Nephron (organoid): Measurements from ENCODE around the gene IFNLR1.

Experiments
- H3K27ac Mint-ChIP-seq, 3 experiments: 2 replicates each; pipeline ENCODE4 v1.8.0; 2020; ENCODE audit warnings: mixed read lengths in 3 of 3, mild to moderate bottlenecking in 2 of 3, moderate library complexity in 1 of 3
- H3K27me3 Mint-ChIP-seq: 2 replicates; pipeline ENCODE4 v1.8.0; 2021; ENCODE audit warnings: low read depth, mild to moderate bottlenecking, moderate library complexity, mixed read lengths
- H3K36me3 Mint-ChIP-seq: 2 replicates; pipeline ENCODE4 v1.8.0; 2020; ENCODE audit warnings: low read depth, mixed read lengths
- H3K4me1 Mint-ChIP-seq: 2 replicates; pipeline ENCODE4 v1.8.0; 2020; ENCODE audit warnings: mixed read lengths
- H3K4me3 Mint-ChIP-seq, 3 experiments: 2 replicates each; pipeline ENCODE4 v1.8.0; 2020; ENCODE audit warnings: mild to moderate bottlenecking in 3 of 3, mixed read lengths in 3 of 3, moderate library complexity in 2 of 3
- H3K9me3 Mint-ChIP-seq: 2 replicates; pipeline ENCODE4 v1.8.0; 2020; ENCODE audit warnings: mixed read lengths
- TF ChIP-seq, protein P1 (sequence below), 3 experiments: fragments of 200-600 bp; sonication (generic); IDR thresholded peaks; one replicate each; pipeline ENCODE4 v1.5.0; 2021; ENCODE audit warnings: antibody characterized with exemption in 3 of 3; ENCODE audit not compliant: unreplicated experiment in 3 of 3

IFNLR1 gene

DNA sequence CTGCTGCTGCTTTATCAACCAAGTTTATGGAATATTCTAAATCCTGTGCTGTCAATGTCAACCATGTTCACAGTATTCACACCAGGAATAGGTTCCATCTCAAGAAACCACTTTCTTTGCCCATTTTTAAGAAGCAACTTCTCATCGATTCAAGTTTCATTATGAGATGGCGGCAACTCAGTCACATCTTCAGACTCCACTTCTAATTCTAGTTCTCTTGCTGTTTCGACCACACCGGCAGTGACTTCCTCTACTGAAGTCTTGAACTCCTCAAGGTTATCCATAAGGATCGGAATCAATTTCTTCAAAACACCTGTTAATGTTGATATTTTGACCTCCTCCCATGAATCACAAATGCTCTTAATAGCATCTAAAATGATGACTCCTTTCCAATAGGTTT is 39.7 kb upstream of the IFNLR1 start:
- Mint-ChIP-seq H3K4me3 (no peak overlapping the region), H3K9me3 (no peaks in the 10 kb centered on the region), H3K4me1 (no peaks in the 10 kb centered on the region), H3K27me3 (peaks cover 11% of the 10 kb centered on the region), H3K27ac (no peak overlapping the region), H3K36me3 (no peaks in the 10 kb centered on the region)
- TF ChIP-seq, protein P1, sequence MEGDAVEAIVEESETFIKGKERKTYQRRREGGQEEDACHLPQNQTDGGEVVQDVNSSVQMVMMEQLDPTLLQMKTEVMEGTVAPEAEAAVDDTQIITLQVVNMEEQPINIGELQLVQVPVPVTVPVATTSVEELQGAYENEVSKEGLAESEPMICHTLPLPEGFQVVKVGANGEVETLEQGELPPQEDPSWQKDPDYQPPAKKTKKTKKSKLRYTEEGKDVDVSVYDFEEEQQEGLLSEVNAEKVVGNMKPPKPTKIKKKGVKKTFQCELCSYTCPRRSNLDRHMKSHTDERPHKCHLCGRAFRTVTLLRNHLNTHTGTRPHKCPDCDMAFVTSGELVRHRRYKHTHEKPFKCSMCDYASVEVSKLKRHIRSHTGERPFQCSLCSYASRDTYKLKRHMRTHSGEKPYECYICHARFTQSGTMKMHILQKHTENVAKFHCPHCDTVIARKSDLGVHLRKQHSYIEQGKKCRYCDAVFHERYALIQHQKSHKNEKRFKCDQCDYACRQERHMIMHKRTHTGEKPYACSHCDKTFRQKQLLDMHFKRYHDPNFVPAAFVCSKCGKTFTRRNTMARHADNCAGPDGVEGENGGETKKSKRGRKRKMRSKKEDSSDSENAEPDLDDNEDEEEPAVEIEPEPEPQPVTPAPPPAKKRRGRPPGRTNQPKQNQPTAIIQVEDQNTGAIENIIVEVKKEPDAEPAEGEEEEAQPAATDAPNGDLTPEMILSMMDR (IDR thresholded peaks at IDR 0.05; ENCODE audit: unreplicated experiment in 3 of 3), result no peak

DNA sequence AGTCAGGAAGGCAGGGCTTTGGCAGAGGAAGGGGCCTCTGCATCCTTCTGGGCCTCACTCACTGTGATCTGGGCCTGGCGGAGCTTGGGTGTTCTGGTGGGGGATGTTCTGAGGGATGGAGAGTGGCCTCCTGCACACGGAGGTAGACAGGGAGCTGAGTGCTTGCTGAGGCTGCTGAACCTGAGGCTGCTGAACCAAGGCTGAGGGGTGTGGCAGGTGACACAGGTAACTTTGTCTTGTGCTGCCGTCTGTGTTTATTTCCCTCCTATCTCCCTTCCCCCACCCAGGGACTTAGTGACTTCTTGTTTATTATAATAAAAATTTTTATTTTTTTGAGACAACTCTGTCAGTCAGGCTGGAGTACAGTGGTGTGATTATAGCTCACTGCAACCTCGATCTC is 37.7 kb upstream of the IFNLR1 start:
- Mint-ChIP-seq H3K9me3 (no peaks in the 10 kb centered on the region), H3K4me1 (no peaks in the 10 kb centered on the region), H3K27ac (no peak overlapping the region), H3K4me3 (no peak overlapping the region), H3K36me3 (no peaks in the 10 kb centered on the region), H3K27me3 (peaks cover 7% of the 10 kb centered on the region)
- TF ChIP-seq, protein P1 (IDR thresholded peaks at IDR 0.05; ENCODE audit: unreplicated experiment in 3 of 3), result no peak

DNA sequence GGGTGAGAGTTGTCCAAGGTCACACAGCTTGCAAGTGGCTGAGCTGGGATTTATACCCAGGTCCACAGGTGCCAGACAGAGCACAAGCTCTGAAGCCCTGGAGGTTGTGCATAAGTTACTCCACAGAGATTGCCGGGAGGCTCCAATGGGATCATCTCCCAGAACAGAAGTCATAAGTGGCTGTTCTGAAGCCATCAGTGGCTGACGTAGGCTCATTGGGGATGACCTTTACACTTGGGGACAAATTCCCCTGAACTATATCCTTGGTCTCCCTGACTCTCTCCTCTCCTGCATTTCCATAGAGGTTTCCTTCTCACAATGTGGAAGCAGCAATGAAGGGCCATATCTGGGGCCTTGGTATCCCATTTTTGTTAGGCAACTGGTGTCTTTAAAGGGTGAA is 37.0 kb upstream of the IFNLR1 start:
- no peaks in the 10 kb centered on the region for H3K36me3 Mint-ChIP-seq
- peaks cover 7% of the 10 kb centered on the region for H3K27me3 Mint-ChIP-seq
- H3K4me3 Mint-ChIP-seq, result no peak overlapping the region
- TF ChIP-seq, protein P1 (IDR thresholded peaks at IDR 0.05; ENCODE audit: unreplicated experiment in 3 of 3), result no peak
- no peak overlapping the region for H3K27ac Mint-ChIP-seq
- H3K9me3 Mint-ChIP-seq, result no peaks in the 10 kb centered on the region
- no peaks in the 10 kb centered on the region for H3K4me1 Mint-ChIP-seq

DNA sequence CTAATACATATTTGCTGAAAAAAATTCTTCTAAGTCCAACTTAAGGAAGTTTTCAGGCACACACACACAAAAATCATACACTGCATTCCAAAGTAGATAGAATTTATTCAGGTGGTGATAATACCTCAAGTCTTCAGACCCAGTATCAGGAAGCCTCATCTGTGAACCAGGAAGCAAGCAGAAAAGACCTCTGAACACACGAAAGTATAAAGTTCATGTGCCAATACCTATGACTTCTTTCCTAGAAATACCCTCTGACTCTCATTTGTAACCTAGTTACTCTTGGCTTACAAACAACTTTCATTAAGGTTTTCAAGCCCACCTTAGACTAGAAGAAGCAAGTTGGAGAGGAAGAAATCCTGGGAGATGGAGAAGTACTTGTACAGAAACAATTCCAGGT is 35.7 kb upstream of the IFNLR1 start:
- Mint-ChIP-seq H3K27ac (no peak overlapping the region), H3K36me3 (no peaks in the 10 kb centered on the region), H3K4me3 (no peak overlapping the region), H3K27me3 (peaks cover 14% of the 10 kb centered on the region), H3K4me1 (peaks cover 6% of the 10 kb centered on the region), H3K9me3 (no peaks in the 10 kb centered on the region)
- TF ChIP-seq, protein P1 (IDR thresholded peaks at IDR 0.05; ENCODE audit: unreplicated experiment in 3 of 3), result no peak

DNA sequence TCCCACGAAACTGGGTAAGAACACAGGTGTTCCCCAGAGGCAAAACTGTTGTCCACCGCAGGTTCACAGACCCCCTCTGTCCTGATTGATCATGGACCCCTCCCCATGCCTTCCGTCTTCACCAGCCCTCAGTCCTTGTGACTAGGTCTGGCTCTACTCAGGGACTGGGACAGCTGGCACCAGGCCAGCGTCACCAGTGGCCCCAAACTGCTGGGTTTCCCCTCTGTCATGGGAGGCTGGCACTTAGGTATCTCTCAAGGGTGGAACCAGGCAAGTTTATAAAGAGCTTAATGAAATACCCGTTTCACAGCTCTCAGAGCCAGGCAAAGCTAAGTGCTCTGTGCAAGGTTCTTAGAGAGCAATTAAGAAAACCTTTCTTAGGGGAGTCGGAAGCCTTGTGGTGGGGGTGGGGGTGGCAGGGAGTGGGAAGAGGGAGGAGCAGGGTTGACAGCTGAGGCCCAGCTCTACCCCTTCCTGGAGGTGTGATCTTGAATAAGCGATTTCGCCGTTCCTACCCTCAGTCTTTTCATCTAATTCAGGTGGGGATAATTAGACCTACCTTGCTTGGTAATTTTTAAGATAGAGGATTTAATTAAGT is 35.0 kb upstream of the IFNLR1 start:
- no peak overlapping the region for H3K27ac Mint-ChIP-seq
- H3K27me3 Mint-ChIP-seq, result peaks cover 17% of the 10 kb centered on the region
- no peaks in the 10 kb centered on the region for H3K36me3 Mint-ChIP-seq
- peaks cover 6% of the 10 kb centered on the region for H3K4me1 Mint-ChIP-seq
- H3K9me3 Mint-ChIP-seq, result no peaks in the 10 kb centered on the region
- no peak overlapping the region for H3K4me3 Mint-ChIP-seq
- TF ChIP-seq, protein P1 (IDR thresholded peaks at IDR 0.05; ENCODE audit: unreplicated experiment in 3 of 3), result no peak

DNA sequence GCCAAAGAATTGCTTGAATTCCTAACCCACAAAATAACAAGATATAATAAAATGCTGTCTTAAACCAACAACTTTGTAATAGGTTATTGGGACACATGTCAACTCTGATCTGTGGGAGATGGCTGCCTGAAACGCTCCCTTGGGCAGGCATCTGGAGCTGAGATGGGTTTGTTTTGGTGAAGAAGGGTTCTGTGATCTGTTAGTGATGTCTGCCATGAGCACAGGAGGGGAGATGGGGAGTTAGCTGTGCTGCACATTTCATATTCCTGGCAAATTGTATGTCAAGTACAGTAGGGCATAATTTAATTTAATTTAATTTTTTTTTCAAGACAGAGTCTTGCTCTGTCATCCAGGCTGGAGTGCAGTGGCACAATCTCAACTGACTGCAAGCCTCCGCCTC is 34.2 kb upstream of the IFNLR1 start:
- Mint-ChIP-seq H3K27ac (no peak overlapping the region), H3K27me3 (peaks cover 20% of the 10 kb centered on the region), H3K36me3 (no peaks in the 10 kb centered on the region), H3K4me1 (peaks cover 8% of the 10 kb centered on the region), H3K9me3 (no peaks in the 10 kb centered on the region), H3K4me3 (no peak overlapping the region)
- TF ChIP-seq, protein P1 (IDR thresholded peaks at IDR 0.05; ENCODE audit: unreplicated experiment in 3 of 3), result no peak
